ENCODE results near the gene SUFU.

SUFU gene

DNA sequence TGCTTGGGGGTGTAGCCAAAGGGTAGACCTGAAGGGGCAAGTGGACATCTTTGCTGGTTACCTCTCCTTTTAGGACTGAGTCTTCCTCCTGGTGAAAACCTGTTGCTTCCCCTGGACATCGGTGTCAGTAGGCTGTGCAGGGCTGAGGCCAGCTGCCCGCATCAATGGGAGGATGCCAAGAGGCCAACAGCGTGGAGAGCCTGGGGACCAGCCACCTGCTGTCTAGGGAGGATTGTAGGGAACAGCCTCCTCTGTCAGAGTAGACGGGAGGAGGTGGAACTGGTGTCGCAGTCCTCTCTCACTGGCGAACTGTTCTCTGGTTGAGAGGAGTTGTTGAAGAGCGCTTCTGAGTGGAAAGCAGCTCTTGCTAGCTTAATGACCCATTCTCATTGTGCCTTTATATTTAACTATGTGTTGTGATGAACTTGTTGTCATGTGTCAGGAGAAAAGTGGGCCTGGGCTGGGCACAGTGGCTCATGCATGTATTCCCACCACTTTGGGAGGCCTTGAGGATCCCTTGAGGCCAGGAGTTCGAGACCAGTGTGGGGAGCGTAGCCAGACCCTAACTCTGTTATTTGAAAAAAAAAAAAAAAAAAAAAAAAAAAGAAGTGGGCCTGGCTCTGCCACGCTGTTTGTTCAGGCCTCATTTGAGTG is 1.8 kb downstream of the SUFU start:
- Histone ChIP-seq H3K27ac (replicated peaks; ENCODE audit: low read length) (no peak overlapping the region), H2BK120ac (ENCODE audit: low read depth, low read length) (no peak overlapping the region), H4K8ac (ENCODE audit: low read depth, low read length) (no peak overlapping the region), H2BK12ac (ENCODE audit: low read length) (no peak overlapping the region), H3K9ac (ENCODE audit: low read depth, low read length, poor library complexity) (no peak overlapping the region), H3K4me1 (ENCODE audit: control insufficient read depth in 2 of 2, insufficient read depth in 1 of 2, low read depth in 1 of 2, low read length in 2 of 2) (peaks cover 0 to 9% of the 10 kb centered on the region in 2 donors), H3K14ac (ENCODE audit: low read length) (no peak overlapping the region), H3K18ac (ENCODE audit: low read length) (no peak overlapping the region), H3K36me3 (replicated peaks in 1 of 2; ENCODE audit: control insufficient read depth in 2 of 2, insufficient read depth in 2 of 2, low read length in 2 of 2) (peaks cover 8 to 38% of the 10 kb centered on the region in 2 donors), H3K23ac (ENCODE audit: low read depth, low read length, poor library complexity) (no peak overlapping the region), H2BK5ac (ENCODE audit: low read length) (no peak overlapping the region), H3K27me3 (ENCODE audit: control insufficient read depth in 3 of 3, insufficient read depth in 3 of 3, low read depth in 1 of 3, low read length in 3 of 3) (no peaks in the 10 kb centered on the region), H3K4me3 (ENCODE audit: low read length in 2 of 2) (peak overlapping the region in 1 of 2 donors; percentile 78), H3K79me1 (ENCODE audit: low read depth, low read length) (peaks cover 6% of the 10 kb centered on the region), H2AK5ac (ENCODE audit: low read depth, low read length) (no peak overlapping the region), H3K4ac (ENCODE audit: low read length) (no peak overlapping the region), H4K91ac (ENCODE audit: low read depth, low read length, poor library complexity) (no peak overlapping the region), H2AFZ (ENCODE audit: low read length) (no peak overlapping the region), H2BK15ac (ENCODE audit: low read length) (no peak overlapping the region), H3K4me2 (ENCODE audit: insufficient read depth, low read length, poor library complexity, severe bottlenecking) (peak overlapping the region; percentile 88), H3K9me3 (replicated peaks in 1 of 2; ENCODE audit: control insufficient read depth in 2 of 2, insufficient read depth in 1 of 2, low read depth in 1 of 2, low read length in 2 of 2) (no peaks in the 10 kb centered on the region)
- WGBS, 2 donors (ENCODE audit: extremely low coverage in 2 of 2, insufficient read length in 2 of 2, insufficient replicate concordance in 1 of 2) = no CpG with 5 or more reads among the region's 10 CpGs
- DNase-seq (ENCODE audit: low spot score) = no peak

DNA sequence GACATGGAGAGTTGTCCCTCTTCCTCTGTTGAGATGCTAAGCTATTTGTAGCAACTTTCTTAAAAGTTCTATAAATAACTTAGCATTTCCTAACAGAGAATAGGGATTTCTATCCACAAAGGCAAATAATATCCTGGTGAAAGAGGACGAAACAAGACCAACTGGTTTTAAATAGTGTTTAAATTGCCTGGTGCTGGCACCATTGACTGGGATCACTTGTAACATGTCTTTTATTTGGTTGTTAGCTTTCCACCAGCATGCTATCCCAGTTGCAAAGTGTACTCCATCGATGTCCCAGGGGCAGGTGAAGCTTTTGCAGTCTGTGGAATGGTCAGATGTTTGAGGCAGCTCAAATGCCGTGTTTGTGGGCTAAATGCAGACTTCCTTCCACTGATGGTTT is 3.7 kb downstream of the SUFU start:
- no peak overlapping the region for H2BK5ac ChIP-seq (ENCODE audit: low read length)
- H3K27me3 ChIP-seq (ENCODE audit: control insufficient read depth in 3 of 3, insufficient read depth in 3 of 3, low read depth in 1 of 3, low read length in 3 of 3) = no peaks in the 10 kb centered on the region
- no peak overlapping the region for H2BK12ac ChIP-seq (ENCODE audit: low read length)
- no peak overlapping the region for H3K23ac ChIP-seq (ENCODE audit: low read depth, low read length, poor library complexity)
- no peaks in the 10 kb centered on the region for H3K9me3 ChIP-seq (replicated peaks in 1 of 2; ENCODE audit: control insufficient read depth in 2 of 2, insufficient read depth in 1 of 2, low read depth in 1 of 2, low read length in 2 of 2)
- no peak overlapping the region for H4K8ac ChIP-seq (ENCODE audit: low read depth, low read length)
- H3K18ac ChIP-seq (ENCODE audit: low read length) = no peak overlapping the region
- peaks cover 13 to 54% of the 10 kb centered on the region in 2 donors for H3K36me3 ChIP-seq (replicated peaks in 1 of 2; ENCODE audit: control insufficient read depth in 2 of 2, insufficient read depth in 2 of 2, low read length in 2 of 2)
- H2AFZ ChIP-seq (ENCODE audit: low read length) = no peak overlapping the region
- no peak overlapping the region for H3K4ac ChIP-seq (ENCODE audit: low read length)
- H4K91ac ChIP-seq (ENCODE audit: low read depth, low read length, poor library complexity) = no peak overlapping the region
- DNase-seq (ENCODE audit: low spot score) = no peak
- no peak overlapping the region for H2BK15ac ChIP-seq (ENCODE audit: low read length)
- H3K27ac ChIP-seq (replicated peaks; ENCODE audit: low read length) = no peak overlapping the region
- no peak overlapping the region for H2AK5ac ChIP-seq (ENCODE audit: low read depth, low read length)
- no peak overlapping the region for H3K4me2 ChIP-seq (ENCODE audit: insufficient read depth, low read length, poor library complexity, severe bottlenecking)
- H3K9ac ChIP-seq (ENCODE audit: low read depth, low read length, poor library complexity) = no peak overlapping the region
- H3K4me3 ChIP-seq (ENCODE audit: low read length in 2 of 2) = no peak overlapping the region
- peaks cover 0 to 6% of the 10 kb centered on the region in 2 donors for H3K4me1 ChIP-seq (ENCODE audit: control insufficient read depth in 2 of 2, insufficient read depth in 1 of 2, low read depth in 1 of 2, low read length in 2 of 2)
- H3K14ac ChIP-seq (ENCODE audit: low read length) = no peak overlapping the region
- no peak overlapping the region for H2BK120ac ChIP-seq (ENCODE audit: low read depth, low read length)
- H3K79me1 ChIP-seq (ENCODE audit: low read depth, low read length) = peaks cover 3% of the 10 kb centered on the region
- no CpG with 5 or more reads among the region's 3 CpGs for WGBS, 2 donors (ENCODE audit: extremely low coverage in 2 of 2, insufficient read length in 2 of 2, insufficient replicate concordance in 1 of 2)

DNA sequence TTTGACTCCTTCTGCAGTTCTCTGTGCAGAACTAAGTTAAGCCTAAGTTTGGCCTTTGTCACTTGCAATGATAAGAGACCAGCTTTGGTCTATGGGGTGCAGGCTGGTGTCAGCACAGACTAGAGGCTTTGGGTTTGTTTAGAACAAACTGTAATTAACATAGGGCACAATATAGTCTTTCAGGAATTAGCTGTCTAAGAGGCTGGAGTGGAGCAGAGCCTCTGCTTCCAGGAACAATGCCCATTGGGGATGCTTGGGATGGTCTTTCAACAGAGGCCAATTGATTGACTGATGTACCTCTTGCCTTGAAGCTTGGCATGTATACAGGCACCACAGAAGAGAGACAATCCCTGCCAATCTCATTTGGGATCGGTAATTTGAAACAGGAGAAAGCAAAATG is 4.7 kb downstream of the SUFU start:
- no peak overlapping the region for H3K18ac ChIP-seq (ENCODE audit: low read length)
- no peak overlapping the region for H4K91ac ChIP-seq (ENCODE audit: low read depth, low read length, poor library complexity)
- H3K4me3 ChIP-seq (ENCODE audit: low read length in 2 of 2) = no peak overlapping the region
- DNase-seq (ENCODE audit: low spot score) = no peak
- no peak overlapping the region for H4K8ac ChIP-seq (ENCODE audit: low read depth, low read length)
- no peaks in the 10 kb centered on the region for H3K27me3 ChIP-seq (ENCODE audit: control insufficient read depth in 3 of 3, insufficient read depth in 3 of 3, low read depth in 1 of 3, low read length in 3 of 3)
- no peak overlapping the region for H3K23ac ChIP-seq (ENCODE audit: low read depth, low read length, poor library complexity)
- no peak overlapping the region for H3K4me2 ChIP-seq (ENCODE audit: insufficient read depth, low read length, poor library complexity, severe bottlenecking)
- no peak overlapping the region for H3K27ac ChIP-seq (replicated peaks; ENCODE audit: low read length)
- no peak overlapping the region for H2AK5ac ChIP-seq (ENCODE audit: low read depth, low read length)
- no peak overlapping the region for H2BK5ac ChIP-seq (ENCODE audit: low read length)
- H3K79me1 ChIP-seq (ENCODE audit: low read depth, low read length) = peaks cover 3% of the 10 kb centered on the region
- H2BK15ac ChIP-seq (ENCODE audit: low read length) = no peak overlapping the region
- no peaks in the 10 kb centered on the region for H3K9me3 ChIP-seq (replicated peaks in 1 of 2; ENCODE audit: control insufficient read depth in 2 of 2, insufficient read depth in 1 of 2, low read depth in 1 of 2, low read length in 2 of 2)
- no peak overlapping the region for H2AFZ ChIP-seq (ENCODE audit: low read length)
- H3K9ac ChIP-seq (ENCODE audit: low read depth, low read length, poor library complexity) = no peak overlapping the region
- no peak overlapping the region for H3K4ac ChIP-seq (ENCODE audit: low read length)
- H2BK12ac ChIP-seq (ENCODE audit: low read length) = no peak overlapping the region
- H3K4me1 ChIP-seq (ENCODE audit: control insufficient read depth in 2 of 2, insufficient read depth in 1 of 2, low read depth in 1 of 2, low read length in 2 of 2) = peaks cover 0 to 6% of the 10 kb centered on the region in 2 donors
- WGBS, 2 donors (ENCODE audit: extremely low coverage in 2 of 2, insufficient read length in 2 of 2, insufficient replicate concordance in 1 of 2) = no CpG with 5 or more reads among the region's 1 CpG
- H3K14ac ChIP-seq (ENCODE audit: low read length) = no peak overlapping the region
- no peak overlapping the region for H2BK120ac ChIP-seq (ENCODE audit: low read depth, low read length)
- H3K36me3 ChIP-seq (replicated peaks in 1 of 2; ENCODE audit: control insufficient read depth in 2 of 2, insufficient read depth in 2 of 2, low read length in 2 of 2) = peaks cover 19 to 64% of the 10 kb centered on the region in 2 donors

DNA sequence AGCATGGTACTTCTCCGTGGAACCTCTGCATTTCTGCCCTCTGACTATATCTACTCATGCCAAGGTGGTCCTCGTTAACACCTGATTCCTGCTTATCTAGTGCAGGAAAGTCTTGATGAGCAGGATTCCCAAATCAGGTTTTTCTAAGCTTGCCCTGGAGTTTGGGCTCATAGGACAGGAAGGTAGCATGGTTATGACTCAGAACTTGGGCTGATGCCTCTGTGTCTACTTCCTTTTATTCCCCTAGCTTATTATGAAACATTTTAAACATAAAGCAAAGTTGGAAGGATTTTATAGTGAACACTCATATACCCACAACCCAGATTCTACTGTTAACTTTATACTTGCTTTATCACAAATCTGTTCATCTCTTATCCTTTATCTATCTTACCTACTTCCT is 5.6 kb downstream of the SUFU start:
- Histone ChIP-seq H3K36me3 (replicated peaks in 1 of 2; ENCODE audit: control insufficient read depth in 2 of 2, insufficient read depth in 2 of 2, low read length in 2 of 2) (peaks cover 22 to 73% of the 10 kb centered on the region in 2 donors), H3K9me3 (replicated peaks in 1 of 2; ENCODE audit: control insufficient read depth in 2 of 2, insufficient read depth in 1 of 2, low read depth in 1 of 2, low read length in 2 of 2) (no peaks in the 10 kb centered on the region)

More for the DNA sequence above, 5.6 kb downstream of the SUFU start:
- no CpG with 5 or more reads among the region's 2 CpGs for WGBS, 2 donors (ENCODE audit: extremely low coverage in 2 of 2, insufficient read length in 2 of 2, insufficient replicate concordance in 1 of 2)
- Histone ChIP-seq H3K79me1 (ENCODE audit: low read depth, low read length) (peaks cover 3% of the 10 kb centered on the region), H3K14ac (ENCODE audit: low read length) (no peak overlapping the region), H2BK120ac (ENCODE audit: low read depth, low read length) (no peak overlapping the region), H2BK15ac (ENCODE audit: low read length) (no peak overlapping the region), H2BK5ac (ENCODE audit: low read length) (no peak overlapping the region), H4K8ac (ENCODE audit: low read depth, low read length) (no peak overlapping the region), H3K18ac (ENCODE audit: low read length) (no peak overlapping the region), H2BK12ac (ENCODE audit: low read length) (no peak overlapping the region), H2AK5ac (ENCODE audit: low read depth, low read length) (no peak overlapping the region), H3K9ac (ENCODE audit: low read depth, low read length, poor library complexity) (no peak overlapping the region), H2AFZ (ENCODE audit: low read length) (no peak overlapping the region), H3K4me3 (ENCODE audit: low read length in 2 of 2) (no peak overlapping the region), H3K4me2 (ENCODE audit: insufficient read depth, low read length, poor library complexity, severe bottlenecking) (no peak overlapping the region), H3K27ac (replicated peaks; ENCODE audit: low read length) (no peak overlapping the region), H3K4me1 (ENCODE audit: control insufficient read depth in 2 of 2, insufficient read depth in 1 of 2, low read depth in 1 of 2, low read length in 2 of 2) (peaks cover 0 to 6% of the 10 kb centered on the region in 2 donors), H3K23ac (ENCODE audit: low read depth, low read length, poor library complexity) (no peak overlapping the region), H4K91ac (ENCODE audit: low read depth, low read length, poor library complexity) (no peak overlapping the region), H3K27me3 (ENCODE audit: control insufficient read depth in 3 of 3, insufficient read depth in 3 of 3, low read depth in 1 of 3, low read length in 3 of 3) (no peaks in the 10 kb centered on the region), H3K4ac (ENCODE audit: low read length) (no peak overlapping the region)
- DNase-seq (ENCODE audit: low spot score) = no peak
